NCI-H748 treated with DMSO at 0.1 percent for 48 hours (cell line): Measurements from ENCODE around the gene CERCAM.
"Not testable (repeated sequence)": the region's sequence is repeated elsewhere in the genome, so short reads cannot be mapped to it uniquely, and the experiment has no call there.

Experiments used
- DNase-seq: peaks from one replicate; lab custom pipeline; 2025; lab: John Stamatoyannopoulos, UW

The CERCAM gene

DNA sequence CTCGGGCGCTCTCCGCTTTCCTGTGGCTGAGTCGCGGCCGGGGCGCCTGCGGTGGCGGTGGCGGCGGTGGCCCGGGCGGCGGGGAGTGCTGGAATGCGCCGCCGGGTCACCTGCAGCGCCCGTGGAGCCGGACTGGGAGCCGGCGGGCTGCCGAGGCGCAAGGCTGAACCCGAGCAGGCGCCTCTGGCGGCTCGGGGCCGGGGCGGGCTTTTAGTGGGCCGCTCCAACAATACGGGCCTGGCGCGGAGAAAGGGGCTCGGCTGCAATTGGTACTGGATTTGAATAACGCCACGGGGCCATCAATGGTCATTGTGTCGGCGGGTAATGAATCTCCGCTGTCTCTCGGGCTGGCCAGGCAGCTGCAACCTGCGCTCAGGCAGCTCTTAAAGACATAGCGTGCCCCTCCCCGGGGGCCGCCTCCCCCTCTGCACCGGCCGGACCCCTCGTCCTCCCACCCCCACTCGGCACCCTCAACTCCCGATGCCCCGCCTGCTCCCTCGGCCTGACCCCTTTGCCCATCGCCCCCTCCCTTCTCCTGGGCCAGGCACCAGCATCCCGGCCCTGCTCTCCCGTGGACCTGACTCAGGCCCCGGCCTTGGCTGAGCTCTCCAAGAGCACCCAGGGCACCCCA is 27.4 kb upstream of the CERCAM start:
- DNase-seq = no peak

DNA sequence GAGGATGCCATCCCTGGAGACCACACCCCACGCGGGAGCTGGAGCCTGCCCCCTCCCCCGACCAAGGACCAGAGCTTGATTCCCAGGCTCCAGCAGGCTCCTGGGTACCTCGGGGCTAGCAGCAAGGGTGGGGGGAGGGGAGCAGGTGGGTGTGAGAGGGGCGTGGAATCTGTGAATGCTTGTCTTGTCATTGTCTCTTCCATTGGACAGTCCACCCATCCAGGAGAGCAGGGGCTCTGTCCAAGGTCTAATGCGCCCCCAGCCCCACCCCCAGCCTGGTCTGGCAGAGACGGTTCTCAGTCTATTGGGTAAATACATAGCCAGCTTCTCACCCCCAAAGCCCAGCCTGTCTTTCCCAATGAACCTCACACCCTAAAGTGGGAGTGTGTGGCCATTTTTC is 26.7 kb upstream of the CERCAM start:
- no peak for DNase-seq

DNA sequence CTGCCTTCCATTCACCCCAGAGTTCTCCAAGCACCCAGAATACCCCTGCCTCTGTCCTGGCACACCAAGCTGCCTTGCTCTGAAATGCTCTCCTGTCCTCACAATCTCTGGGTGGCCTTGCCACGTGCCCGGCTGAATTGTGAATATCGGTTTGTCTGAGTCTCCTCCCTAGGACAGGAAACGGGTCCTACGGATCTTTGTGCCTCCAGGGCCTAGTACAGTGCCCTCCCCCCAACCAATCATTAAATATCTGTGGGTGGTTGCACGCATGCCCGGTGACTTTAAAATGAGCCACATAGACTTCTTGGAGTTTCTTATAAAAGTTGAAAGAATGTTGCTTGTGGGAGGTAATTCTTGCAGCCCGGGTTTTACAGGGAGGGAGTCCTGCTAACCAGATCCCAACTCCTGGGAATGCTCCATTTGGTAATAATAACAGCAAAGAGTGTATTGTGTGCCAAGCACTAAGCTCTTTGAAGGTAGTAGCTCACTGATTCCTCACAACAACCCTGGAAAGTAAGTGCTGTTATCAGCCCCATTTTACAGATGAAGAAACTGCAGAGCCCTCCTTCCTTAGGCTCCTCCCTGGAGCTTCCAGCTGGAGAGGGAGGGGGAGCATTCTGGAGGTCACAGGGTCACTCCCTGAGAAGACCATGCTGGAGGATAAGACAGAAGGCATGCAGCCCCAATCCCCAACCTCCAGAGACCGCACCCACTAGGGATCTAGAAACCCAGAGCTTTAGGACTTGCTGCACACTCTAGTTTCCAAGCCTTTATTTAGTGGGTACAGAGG is 26.1 kb upstream of the CERCAM start:
- no peak for DNase-seq

DNA sequence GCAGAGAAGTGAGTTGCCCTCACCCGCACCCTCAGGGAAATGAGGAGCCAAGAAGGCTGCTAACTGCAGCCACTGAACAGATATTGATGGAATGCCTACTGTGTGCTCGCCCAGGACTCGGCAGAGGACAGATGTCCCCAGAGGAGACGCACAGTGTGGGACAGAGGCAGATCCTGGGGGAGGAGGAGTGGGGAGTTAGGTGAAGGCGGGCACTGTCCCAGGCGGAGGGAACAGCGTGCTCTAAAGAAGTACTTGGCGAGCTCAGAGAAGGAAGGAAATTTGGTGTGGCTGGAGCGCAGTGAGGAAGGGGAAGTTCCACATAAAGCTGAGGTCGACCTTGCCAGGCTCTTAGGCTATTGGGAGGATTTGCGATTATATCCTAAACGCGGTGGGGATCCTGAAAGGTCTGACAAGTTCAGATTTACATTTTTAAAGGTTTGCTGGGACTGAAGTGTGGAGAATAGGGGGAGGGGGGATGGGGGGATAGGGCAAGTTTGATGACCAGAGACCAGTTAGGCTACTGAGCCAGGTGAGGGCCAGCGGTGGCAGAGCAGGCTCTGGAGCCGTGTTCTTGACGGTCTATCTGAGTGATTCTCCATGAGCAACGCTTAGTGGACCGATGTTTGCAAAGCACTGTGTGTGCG is 23.6 kb upstream of the CERCAM start:
- no peak for DNase-seq

DNA sequence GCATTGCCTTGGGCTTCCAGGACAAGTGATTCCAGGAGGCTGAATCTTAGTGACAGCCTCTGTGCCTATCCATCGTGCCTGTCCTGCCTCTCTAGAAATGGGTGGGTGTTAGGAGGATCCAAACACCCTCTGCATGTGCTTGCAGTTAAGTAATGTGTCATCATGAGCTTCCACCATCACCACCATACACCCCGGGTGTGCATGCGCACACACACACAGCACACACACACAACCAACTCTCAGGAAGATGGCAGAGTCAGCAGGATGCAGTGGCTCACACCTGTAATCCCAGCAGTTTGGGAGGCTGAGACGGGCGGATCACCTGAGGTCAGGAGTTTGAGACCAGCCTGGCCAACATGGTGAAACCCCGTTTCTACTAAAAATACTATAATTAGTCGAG is 22.8 kb upstream of the CERCAM start:
- DNase-seq = no peak

GRCh38 chr9:128399861-128400260 is 20.8 kb upstream of the CERCAM start:
- DNase-seq = no peak

- no peak for DNase-seq
Observed at GRCh38 chr9:128404560-128404959, 16.1 kb upstream of the CERCAM start.

GRCh38 chr9:128405077-128405779 is 15.4 kb upstream of the CERCAM start:
- DNase-seq = no peak

DNA sequence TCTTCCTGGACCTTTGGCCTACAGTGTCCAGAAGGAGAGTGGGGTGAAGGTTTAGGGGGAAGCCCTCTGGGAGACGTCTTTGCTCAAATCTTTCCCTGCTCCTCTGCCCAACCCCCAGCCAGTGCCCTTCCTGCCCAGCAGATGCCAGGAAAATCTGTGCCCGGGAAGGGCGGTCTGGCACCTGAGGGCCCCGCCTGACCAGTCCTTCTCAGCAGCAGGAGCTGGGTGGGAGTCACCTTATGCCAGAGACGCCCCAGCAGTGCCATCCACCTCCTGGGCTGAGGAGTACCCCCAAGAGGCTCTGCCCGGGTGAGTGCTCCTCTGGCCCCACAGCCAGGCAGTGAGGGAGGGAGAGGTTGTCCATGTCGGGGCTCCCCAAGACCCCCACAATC is 14.9 kb upstream of the CERCAM start:
- DNase-seq = no peak

- no peak for DNase-seq
Observed at GRCh38 chr9:128406848-128407391, 13.7 kb upstream of the CERCAM start.

DNA sequence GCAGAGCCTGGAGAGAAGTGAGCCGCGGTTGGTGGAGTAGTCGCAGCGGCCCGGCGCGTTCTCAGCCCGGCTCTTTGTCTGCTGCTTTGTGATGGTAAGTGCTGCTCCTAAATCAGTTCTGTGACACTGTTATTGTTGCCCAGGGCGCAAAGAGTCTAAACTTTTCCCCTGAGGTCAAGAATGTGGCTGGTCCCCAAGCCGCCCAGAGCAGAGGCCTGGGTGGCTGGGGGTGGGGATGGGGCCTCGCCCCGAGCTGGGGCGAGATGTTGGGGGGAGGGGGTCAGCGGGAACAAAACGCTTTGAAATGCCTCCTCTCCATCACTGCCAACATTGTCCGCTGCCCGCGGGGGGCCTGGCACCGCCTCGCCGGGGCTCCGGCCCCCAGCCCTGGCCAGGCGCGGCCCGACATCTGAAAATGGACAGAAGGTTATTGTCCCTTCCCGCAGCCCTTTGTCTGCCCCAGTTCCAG is 11.7 kb upstream of the CERCAM start:
- no peak for DNase-seq

DNA sequence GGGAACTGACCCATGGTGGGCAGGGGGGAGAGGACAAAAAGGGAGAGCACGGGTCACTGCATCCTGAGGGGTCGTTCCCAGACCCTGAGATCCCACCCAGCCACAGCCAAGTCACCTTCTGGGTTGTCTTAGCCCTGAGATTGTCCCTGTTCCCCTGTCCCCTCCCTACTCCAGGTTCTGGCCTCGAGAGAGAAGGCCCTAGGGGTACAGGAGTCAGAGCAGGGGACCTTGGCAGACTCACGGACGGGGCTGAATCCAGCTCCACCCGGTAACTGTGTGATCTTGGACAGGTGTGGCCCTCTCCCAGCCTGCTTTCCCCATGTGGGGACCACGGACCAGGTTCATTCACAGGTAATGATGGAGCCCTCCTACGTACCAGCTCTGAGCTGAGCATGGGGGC is 11.2 kb upstream of the CERCAM start:
- DNase-seq = no peak

DNA sequence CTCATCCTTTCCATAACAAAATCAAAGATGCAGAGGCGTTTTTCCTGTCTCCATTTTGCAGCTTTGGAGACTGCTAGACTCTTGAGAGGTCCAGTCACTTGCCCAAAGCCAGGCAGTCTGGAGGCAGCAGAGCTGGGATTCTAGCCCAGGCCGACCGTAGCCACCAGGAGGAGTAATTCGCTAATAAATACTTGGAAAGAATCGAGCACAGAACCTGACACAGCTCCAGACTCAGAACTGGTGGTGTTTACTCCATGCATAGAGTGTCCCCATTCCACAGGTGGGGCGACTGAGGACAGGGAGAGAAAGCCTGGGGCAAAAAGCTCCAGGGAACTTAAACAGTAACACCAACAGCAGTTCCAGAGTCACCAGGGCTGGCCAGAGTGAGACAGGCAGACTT is 10.7 kb upstream of the CERCAM start:
- no peak for DNase-seq

- DNase-seq = no peak
Observed at GRCh38 chr9:128411364-128412119, 9.1 kb upstream of the CERCAM start.

GRCh38 chr9:128412120-128412790 is 8.4 kb upstream of the CERCAM start:
- DNase-seq = peak; percentile 74

GRCh38 chr9:128413728-128414127 is 6.9 kb upstream of the CERCAM start:
- DNase-seq = not testable (repeated sequence)

DNA sequence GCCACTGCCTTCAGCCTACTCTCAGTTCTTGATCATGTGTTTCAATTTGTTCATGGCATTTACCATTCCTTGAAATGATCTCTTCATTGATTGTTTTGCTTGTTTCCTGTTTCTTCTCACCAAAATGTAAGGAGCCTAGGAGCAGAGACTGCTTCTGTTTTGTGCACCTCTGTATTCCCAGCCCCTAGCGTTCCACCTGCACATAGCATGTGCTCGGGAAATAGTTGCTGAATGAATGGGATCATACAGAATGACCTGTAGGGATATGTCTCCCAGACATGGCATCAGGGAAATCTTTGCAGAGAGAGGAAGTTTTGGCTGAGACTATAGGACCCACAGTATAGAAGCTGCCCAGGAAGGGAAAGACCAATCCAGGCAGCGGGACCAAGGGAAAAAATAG is 6.2 kb upstream of the CERCAM start:
- no peak for DNase-seq

DNA sequence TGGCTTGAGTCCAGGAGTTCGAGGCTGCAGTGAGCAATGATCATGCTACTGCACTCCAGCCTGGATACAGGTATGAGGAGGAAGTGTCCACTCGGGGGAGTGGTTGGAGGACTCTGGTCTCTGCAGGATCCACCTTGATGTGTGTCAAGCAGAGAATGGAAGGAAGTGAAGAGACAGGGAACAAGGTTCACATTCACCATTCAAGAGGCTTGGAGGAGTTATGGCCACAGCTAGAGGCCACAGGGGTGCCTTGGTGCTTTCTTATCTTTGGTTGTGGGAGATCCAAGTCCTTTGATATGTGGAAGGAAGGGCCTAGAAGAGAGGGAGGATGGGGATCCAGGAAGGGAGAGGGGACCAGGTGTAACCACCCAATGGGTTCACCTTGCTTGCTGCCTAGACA is 5.4 kb upstream of the CERCAM start:
- DNase-seq = no peak

GRCh38 chr9:128416014-128416413 is 4.6 kb upstream of the CERCAM start:
- DNase-seq = no peak

DNA sequence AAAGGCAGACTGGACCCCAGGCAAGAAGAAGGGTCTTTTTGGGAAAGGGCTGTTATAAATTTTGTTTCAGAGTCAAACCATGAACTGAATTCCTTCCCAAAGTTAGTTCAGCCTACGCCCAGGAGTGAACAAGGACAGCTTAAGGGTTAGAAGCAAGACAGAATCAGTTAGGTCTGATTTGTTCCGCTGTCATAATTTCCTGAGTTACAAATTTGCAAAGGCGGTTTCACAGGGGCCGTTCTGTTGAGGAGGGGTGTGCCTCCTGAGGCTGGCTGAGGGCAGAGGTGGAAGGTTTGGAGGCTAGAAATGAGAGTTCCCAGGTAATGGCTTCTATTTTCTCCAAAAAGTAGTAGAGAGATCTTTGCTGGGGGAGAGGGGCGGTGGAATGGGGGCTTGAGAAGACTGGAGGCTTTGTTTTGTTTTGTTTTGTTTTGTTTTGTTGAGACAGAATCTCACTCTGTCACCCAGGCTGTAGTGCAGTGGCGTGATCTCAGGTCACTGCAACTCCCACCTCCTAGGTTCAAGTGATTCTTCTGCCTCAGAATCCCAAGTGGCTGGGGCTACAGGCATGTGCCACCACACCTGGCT is 4.1 kb upstream of the CERCAM start:
- no peak for DNase-seq
